Cardiac ventricle fibroblast (primary cell): ENCODE data around the gene S100A10. TPM values are rescaled to one million over a fixed set of nuclear protein-coding genes. Genes with fewer than 3 reads are reported as not detected.

ENCODE experiments used
- total RNA-seq: library from RNA; depleted of rRNA; stranded (reverse); fragments of >200 nt; gene quantifications from 2 replicates; pipeline ENCODE4 v1.2.3, GENCODE V29; 2015

S100A10 gene
- total RNA-seq: 253 and 261 TPM in 2 replicates

GRCh38 chr1:151993734-151994496 lies at the start of gene S100A10:
TSS of gene S100A10 (minus strand) at chr1:151993859. CDS start at chr1:151986230, 7,629 bp downstream.

GRCh38 chr1:152036267-152037216 lies 42.9 kb upstream of the S100A10 start, which contains the start of gene S100A11:
TSS of gene S100A11 (minus strand) at chr1:152037004. CDS start at chr1:152036915, 89 bp downstream.

Other genes with a start within 250 kb of the S100A10 start
- 34.4 and 49.7 TPM in 2 replicates for gene MRPL9, start 230.4 kb downstream of the S100A10 start, total RNA-seq
- gene TDRKH, start 203.4 kb downstream of the S100A10 start, total RNA-seq: 0.12 and 0.29 TPM in 2 replicates
- gene LINGO4, start 188.4 kb downstream of the S100A10 start, total RNA-seq: not detected in 2 replicates
- gene RORC, start 162.1 kb downstream of the S100A10 start, total RNA-seq: not detected in 2 replicates
- gene C2CD4D, start 154.0 kb downstream of the S100A10 start, total RNA-seq: not detected in 2 replicates
- not detected in 2 replicates for gene THEM5, start 140.1 kb downstream of the S100A10 start, total RNA-seq
- 17.9 and 19.1 TPM in 2 replicates for gene THEM4, start 84.3 kb downstream of the S100A10 start, total RNA-seq
- 356 and 363 TPM in 2 replicates for gene S100A11, start 43.1 kb upstream of the S100A10 start, total RNA-seq
- gene TCHHL1, start 95.2 kb upstream of the S100A10 start, total RNA-seq: not detected in 2 replicates
- 0.06 TPM in 1 of 2 replicates, not detected in the other for gene TCHH, start 121.6 kb upstream of the S100A10 start, total RNA-seq
- not detected in 2 replicates for gene RPTN, start 165.4 kb upstream of the S100A10 start, total RNA-seq
- not detected in 2 replicates for gene HRNR, start 230.3 kb upstream of the S100A10 start, total RNA-seq